HepG2 (cell line): ENCODE results near the gene FMO3. TPM values are rescaled to one million over a fixed set of nuclear protein-coding genes. Genes with fewer than 3 reads are reported as not detected.

Source experiments
- RXRB ChIP-seq: IDR thresholded peaks from 2 replicates; pipeline ENCODE4 v1.6.1; 2016; ENCODE audit warnings: borderline replicate concordance, missing genetic modification reagents, missing compliant biosample characterization
- ZMYM4 ChIP-seq: sonication (generic); formaldehyde crosslinking; IDR thresholded peaks from 2 replicates; pipeline ENCODE4 v1.8.1; 2023; ENCODE audit warnings: mild to moderate bottlenecking, missing genetic modification reagents
- ZNF644 ChIP-seq: IDR thresholded peaks from 2 replicates; pipeline ENCODE4 v1.6.1; 2016; ENCODE audit warnings: low read depth
- polyA plus RNA-seq, 8 experiments: library from polyadenylated mRNA; depleted of rRNA in 3 of 8; stranded (reverse) in 7 of 8; unstranded in 1 of 8; fragments of >200 nt; fragmentation: Illumina TruSeq in 4 of 8; extraction: Trizol in 4 of 8; gene quantifications; 2 replicates each; pipeline versions ENCODE4 v1.2.1 to v1.2.3, GENCODE V29; 2011 to 2016; ENCODE audit warnings: low read depth in 4 of 8, missing spikeins in 1 of 8, mixed read lengths in 1 of 8; ENCODE audit not compliant: insufficient read depth in 1 of 8
- total RNA-seq, 5 experiments: library from RNA; depleted of rRNA; stranded (reverse); fragments of >200 nt; fragmentation: Illumina TruSeq; extraction: Trizol; gene quantifications; 2 replicates each; pipeline ENCODE4 v1.2.3, GENCODE V29; 2016; ENCODE audit warnings: low read depth in 1 of 5
- TF ChIP-seq, protein P1 (sequence below): sonication (generic); formaldehyde crosslinking; IDR thresholded peaks from 2 replicates; pipeline ENCODE4 v1.4.0; 2020; ENCODE audit warnings: mild to moderate bottlenecking, missing genetic modification reagents
- TF ChIP-seq, protein P2 (sequence below): IDR thresholded peaks from 2 replicates; pipeline ENCODE4 v1.6.1; 2016; ENCODE audit warnings: mild to moderate bottlenecking
- TF ChIP-seq, protein P3 (sequence below): sonication (generic); formaldehyde crosslinking; IDR thresholded peaks from 2 replicates; pipeline ENCODE4 v1.5.1; 2020; ENCODE audit warnings: mild to moderate bottlenecking, missing genetic modification reagents, borderline replicate concordance
- TF ChIP-seq, protein P4 (sequence below), 2 experiments: sonication (generic) in 1 of 2; formaldehyde crosslinking in 1 of 2; IDR thresholded peaks; 2 replicates each; pipeline versions ENCODE4 v1.4.0 to v1.6.1; 2016 to 2020; ENCODE audit warnings: borderline replicate concordance in 1 of 2, low read depth in 1 of 2, mild to moderate bottlenecking in 1 of 2, missing genetic modification reagents in 1 of 2

FMO3 gene
- total and polyA plus RNA-seq, 2 of the 13 experiments (the other 11 are each of a cell fraction or from before 2014, with no cell fraction given): not detected

DNA sequence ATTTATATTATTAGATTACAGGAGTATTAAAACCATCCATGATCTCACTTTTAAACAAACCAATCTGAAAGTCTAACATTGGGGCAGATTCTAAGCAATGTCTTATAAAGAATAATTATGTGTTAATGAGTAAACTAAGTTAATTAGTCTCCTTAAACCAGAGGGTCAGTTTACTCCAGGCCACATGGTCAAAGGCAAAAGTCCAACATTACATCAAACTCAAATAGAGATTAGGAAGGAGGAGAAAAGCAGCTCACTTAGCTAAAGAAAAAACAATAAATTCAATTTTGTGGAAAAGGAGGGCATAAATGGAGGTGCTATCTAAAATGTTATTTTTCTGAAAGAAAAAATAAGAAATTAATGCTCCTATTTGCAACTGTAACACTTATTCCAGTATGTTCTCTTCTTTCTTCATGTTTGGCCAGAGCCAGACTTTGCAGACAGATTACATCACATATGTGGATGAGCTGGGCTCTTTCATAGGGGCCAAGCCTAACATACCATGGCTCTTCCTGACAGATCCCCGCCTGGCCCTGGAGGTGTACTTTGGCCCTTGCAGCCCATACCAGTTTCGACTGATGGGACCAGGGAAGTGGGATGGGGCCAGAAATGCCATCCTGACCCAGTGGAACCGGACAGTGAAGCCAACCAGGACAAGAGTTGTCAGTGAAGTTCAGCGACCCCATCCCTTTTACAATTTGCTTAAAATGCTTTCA is 70.1 kb downstream of the FMO3 start (continued):
- TF ChIP-seq, protein P1, sequence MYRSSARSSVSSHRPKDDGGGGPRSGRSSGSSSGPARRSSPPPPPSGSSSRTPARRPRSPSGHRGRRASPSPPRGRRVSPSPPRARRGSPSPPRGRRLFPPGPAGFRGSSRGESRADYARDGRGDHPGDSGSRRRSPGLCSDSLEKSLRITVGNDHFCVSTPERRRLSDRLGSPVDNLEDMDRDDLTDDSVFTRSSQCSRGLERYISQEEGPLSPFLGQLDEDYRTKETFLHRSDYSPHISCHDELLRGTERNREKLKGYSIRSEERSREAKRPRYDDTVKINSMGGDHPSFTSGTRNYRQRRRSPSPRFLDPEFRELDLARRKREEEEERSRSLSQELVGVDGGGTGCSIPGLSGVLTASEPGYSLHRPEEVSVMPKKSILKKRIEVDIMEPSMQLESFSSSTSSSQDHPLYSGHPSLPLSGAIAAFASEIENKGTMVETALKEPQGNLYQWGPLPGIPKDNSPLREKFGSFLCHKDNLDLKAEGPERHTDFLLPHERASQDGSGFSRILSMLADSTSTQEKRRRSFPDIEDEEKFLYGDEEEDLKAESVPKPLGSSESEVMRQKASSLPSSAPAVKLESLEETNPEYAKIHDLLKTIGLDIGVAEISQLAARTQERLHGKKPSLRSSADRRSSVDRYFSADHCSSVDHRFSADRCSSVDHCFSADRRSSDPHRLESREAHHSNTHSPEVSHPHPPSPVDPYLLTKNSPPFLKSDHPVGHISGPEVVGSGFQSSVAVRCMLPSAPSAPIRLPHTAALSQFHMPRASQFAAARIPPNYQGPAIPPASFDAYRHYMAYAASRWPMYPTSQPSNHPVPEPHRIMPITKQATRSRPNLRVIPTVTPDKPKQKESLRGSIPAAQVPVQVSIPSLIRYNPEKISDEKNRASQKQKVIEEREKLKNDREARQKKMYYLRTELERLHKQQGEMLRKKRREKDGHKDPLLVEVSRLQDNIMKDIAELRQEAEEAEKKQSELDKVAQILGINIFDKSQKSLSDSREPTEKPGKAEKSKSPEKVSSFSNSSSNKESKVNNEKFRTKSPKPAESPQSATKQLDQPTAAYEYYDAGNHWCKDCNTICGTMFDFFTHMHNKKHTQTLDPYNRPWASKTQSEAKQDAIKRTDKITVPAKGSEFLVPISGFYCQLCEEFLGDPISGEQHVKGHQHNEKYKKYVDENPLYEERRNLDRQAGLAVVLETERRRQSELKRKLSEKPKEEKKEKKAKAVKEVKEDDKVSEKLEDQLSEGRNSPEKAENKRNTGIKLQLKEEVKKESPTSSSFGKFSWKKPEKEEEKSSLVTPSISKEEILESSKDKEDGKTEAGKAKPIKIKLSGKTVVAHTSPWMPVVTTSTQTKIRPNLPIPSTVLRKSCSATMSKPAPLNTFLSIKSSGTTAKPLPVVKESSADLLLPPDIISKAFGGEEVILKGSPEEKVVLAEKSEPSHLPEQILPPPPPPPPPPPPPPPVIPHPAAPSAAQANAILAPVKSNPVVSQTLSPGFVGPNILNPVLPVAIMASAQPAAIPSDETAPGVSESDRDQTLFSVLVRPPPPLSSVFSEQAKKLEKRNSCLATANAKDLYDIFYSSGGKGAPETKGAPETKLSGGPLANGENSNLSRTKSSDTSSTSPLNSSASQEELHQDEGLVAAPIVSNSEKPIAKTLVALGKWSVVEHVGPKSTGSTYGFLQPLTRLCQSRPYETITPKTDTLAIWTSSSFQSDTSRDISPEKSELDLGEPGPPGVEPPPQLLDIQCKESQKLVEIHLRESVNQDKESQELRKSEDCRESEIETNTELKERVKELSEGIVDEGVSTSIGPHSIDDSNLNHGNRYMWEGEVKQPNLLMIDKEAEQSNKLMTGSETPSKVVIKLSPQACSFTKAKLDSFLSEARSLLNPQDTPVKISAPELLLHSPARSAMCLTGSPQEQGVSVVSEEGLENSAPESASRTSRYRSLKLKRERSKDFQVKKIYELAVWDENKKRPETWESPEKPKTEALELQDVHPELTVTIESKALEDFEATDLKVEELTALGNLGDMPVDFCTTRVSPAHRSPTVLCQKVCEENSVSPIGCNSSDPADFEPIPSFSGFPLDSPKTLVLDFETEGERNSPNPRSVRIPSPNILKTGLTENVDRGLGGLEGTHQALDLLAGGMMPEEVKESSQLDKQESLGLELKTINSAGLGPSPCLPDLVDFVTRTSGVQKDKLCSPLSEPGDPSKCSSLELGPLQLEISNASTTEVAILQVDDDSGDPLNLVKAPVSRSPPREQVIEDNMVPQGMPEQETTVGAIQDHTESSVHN: no peak
- TF ChIP-seq, protein P2, sequence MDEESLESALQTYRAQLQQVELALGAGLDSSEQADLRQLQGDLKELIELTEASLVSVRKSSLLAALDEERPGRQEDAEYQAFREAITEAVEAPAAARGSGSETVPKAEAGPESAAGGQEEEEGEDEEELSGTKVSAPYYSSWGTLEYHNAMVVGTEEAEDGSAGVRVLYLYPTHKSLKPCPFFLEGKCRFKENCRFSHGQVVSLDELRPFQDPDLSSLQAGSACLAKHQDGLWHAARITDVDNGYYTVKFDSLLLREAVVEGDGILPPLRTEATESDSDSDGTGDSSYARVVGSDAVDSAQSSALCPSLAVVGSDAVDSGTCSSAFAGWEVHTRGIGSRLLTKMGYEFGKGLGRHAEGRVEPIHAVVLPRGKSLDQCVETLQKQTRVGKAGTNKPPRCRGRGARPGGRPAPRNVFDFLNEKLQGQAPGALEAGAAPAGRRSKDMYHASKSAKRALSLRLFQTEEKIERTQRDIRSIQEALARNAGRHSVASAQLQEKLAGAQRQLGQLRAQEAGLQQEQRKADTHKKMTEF (CRISPR knock-in tag): 0 out of 2 replicates have a peak, but pooled peaks have one; percentile 9
- TF ChIP-seq ZMYM4 (CRISPR knock-in tag) (peak; percentile 42; the same call in 1 of the 2 replicates), RXRB (0 out of 2 replicates have a peak, but pooled peaks have one; percentile 11), ZNF644 (CRISPR knock-in tag) (peak; percentile 83)
- TF ChIP-seq, protein P3, sequence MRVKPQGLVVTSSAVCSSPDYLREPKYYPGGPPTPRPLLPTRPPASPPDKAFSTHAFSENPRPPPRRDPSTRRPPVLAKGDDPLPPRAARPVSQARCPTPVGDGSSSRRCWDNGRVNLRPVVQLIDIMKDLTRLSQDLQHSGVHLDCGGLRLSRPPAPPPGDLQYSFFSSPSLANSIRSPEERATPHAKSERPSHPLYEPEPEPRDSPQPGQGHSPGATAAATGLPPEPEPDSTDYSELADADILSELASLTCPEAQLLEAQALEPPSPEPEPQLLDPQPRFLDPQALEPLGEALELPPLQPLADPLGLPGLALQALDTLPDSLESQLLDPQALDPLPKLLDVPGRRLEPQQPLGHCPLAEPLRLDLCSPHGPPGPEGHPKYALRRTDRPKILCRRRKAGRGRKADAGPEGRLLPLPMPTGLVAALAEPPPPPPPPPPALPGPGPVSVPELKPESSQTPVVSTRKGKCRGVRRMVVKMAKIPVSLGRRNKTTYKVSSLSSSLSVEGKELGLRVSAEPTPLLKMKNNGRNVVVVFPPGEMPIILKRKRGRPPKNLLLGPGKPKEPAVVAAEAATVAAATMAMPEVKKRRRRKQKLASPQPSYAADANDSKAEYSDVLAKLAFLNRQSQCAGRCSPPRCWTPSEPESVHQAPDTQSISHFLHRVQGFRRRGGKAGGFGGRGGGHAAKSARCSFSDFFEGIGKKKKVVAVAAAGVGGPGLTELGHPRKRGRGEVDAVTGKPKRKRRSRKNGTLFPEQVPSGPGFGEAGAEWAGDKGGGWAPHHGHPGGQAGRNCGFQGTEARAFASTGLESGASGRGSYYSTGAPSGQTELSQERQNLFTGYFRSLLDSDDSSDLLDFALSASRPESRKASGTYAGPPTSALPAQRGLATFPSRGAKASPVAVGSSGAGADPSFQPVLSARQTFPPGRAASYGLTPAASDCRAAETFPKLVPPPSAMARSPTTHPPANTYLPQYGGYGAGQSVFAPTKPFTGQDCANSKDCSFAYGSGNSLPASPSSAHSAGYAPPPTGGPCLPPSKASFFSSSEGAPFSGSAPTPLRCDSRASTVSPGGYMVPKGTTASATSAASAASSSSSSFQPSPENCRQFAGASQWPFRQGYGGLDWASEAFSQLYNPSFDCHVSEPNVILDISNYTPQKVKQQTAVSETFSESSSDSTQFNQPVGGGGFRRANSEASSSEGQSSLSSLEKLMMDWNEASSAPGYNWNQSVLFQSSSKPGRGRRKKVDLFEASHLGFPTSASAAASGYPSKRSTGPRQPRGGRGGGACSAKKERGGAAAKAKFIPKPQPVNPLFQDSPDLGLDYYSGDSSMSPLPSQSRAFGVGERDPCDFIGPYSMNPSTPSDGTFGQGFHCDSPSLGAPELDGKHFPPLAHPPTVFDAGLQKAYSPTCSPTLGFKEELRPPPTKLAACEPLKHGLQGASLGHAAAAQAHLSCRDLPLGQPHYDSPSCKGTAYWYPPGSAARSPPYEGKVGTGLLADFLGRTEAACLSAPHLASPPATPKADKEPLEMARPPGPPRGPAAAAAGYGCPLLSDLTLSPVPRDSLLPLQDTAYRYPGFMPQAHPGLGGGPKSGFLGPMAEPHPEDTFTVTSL (CRISPR knock-in tag): peak; percentile 39; the same call in 1 of the 2 replicates
- TF ChIP-seq, protein P4, sequence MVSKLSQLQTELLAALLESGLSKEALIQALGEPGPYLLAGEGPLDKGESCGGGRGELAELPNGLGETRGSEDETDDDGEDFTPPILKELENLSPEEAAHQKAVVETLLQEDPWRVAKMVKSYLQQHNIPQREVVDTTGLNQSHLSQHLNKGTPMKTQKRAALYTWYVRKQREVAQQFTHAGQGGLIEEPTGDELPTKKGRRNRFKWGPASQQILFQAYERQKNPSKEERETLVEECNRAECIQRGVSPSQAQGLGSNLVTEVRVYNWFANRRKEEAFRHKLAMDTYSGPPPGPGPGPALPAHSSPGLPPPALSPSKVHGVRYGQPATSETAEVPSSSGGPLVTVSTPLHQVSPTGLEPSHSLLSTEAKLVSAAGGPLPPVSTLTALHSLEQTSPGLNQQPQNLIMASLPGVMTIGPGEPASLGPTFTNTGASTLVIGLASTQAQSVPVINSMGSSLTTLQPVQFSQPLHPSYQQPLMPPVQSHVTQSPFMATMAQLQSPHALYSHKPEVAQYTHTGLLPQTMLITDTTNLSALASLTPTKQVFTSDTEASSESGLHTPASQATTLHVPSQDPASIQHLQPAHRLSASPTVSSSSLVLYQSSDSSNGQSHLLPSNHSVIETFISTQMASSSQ (IDR thresholded peaks at IDR 0.05; ENCODE audit: low read depth): peak; percentile 7; the same call in 1 of the 2 replicates
- TF ChIP-seq, protein P4 (CRISPR knock-in tag; IDR thresholded peaks at IDR 0.05; ENCODE audit: borderline replicate concordance): no peak
